Fibroblast of the conjunctiva (primary cell): ENCODE measurements around the gene DCDC2.
A peak's percentile ranks its signal among the peaks of the same experiment; 100 is the strongest.
"Not testable (repeated sequence)": the region's sequence is repeated elsewhere in the genome, so short reads cannot be mapped to it uniquely, and the experiment has no call there.

Experiments
- DNase-seq: peaks from one replicate; pipeline ENCODE4 v3.0.0-alpha.2; 2010; ENCODE audit warnings: low read depth

Gene DCDC2

GRCh38 chr6:24378473-24379097, 20.7 kb upstream of the DCDC2 start:
- DNase-seq: no peak

GRCh38 chr6:24376871-24377270, 19.0 kb upstream of the DCDC2 start:
- no peak for DNase-seq

DNA sequence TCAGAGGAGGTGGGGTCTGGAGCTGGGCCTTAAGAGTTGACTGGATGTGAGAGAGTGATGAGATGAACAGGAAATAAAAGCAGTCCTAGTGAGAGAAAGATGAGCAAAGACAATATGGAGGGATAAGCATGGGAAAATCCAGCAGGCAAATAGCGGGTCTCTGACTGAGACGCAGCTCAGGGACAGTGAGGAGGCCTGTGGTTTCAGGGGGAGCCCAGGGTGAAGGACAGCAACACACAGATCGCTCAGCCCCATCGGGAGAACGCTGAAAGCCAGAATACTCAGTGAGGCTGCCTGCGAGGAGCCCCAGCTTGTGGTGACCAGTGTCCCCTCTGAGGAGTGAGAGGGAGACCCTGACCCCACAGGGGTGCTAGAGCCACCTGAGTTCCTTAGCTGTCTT, 16.8 kb upstream of the DCDC2 start:
- DNase-seq: no peak

DNA sequence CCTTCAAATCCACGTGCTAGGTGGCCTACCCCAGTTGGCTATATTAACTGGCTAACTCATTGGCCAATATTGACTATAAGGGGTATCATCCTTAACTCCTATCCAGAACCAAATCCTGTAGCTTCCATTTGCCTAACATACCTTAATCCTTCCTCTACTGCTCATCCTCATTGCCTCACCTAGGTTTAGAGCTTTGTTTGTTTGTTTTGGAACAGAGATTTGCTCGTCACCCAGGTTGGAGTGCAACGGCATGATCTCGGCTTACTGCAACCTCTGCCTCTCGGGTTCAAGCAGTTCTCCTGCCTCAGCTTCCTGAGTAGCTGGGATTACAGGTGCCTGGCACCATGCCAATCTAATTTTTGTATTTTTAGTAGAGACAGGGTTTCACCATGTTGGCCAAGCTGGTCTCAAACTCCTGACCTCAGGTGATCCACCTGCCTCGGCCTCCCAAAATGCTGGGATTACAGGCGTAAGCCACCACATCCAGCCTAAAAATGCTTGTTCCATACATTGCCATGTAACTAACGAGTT, 7.3 kb upstream of the DCDC2 start:
- not testable (repeated sequence) for DNase-seq

DNA sequence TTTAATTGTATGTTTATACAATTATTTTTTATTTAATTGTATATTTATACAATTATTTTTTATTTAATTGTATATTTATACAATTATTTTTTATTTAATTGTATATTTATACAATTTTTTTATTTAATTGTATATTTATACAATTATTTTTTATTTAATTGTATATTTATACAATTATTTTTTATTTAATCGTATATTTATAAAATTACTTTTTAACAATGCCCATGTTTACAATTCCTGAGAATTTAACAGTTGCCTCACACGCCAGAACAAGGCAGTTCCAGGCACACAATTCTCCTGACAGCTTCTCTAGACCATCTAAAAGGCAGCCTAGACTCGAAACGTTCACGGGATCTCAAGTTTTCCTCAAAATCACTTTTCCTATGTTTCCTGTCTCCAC, 4.5 kb upstream of the DCDC2 start:
- DNase-seq: not testable (repeated sequence)

DNA sequence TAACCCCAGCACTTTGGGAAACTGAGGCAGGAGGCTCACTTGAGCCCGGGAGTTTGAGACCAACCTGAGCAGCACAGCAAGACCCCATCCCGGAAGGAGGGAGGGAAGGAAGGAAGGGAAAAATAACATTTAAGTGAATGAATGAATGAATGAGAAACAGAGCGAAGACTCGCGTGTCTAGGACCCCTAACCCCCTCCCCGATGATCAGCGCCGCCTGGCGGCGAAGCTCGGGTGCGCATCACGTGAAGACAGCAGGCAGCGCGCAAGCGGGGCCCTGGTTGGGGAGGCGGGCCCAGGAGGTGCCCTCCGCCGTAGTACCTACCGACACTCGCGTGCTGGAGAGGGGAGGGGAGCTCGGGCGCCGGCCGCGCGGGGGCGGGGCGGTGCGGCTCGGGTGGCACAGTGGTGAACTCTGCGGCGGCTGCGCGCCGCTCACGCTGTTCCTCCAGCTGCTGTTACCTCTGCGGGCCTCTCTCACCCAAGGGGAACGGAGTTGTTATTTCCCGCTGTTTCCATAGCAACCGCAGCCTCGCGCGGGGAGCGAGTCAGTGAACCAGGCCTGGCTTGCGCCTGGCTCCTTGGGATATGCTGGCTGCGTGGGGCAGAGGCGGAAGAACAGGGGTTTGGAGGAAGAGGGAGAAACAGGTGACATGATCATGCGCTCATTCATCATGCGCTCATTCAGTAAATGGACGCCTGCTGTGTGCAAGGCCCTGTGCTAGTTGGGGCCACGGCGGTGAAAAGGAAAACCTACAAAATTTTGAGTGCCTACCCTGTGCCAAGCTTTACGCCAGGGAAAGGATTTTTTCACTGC, 2.0 kb upstream of the DCDC2 start:
- DNase-seq: peak; percentile 29

- no peak for DNase-seq
Measured at GRCh38 chr6:24358219-24358821, 461 bp upstream of the DCDC2 start.

GRCh38 chr6:24356310-24356973, 1.4 kb downstream of the DCDC2 start:
- no peak for DNase-seq

GRCh38 chr6:24355393-24355792, 2.5 kb downstream of the DCDC2 start:
- DNase-seq: no peak

DNA sequence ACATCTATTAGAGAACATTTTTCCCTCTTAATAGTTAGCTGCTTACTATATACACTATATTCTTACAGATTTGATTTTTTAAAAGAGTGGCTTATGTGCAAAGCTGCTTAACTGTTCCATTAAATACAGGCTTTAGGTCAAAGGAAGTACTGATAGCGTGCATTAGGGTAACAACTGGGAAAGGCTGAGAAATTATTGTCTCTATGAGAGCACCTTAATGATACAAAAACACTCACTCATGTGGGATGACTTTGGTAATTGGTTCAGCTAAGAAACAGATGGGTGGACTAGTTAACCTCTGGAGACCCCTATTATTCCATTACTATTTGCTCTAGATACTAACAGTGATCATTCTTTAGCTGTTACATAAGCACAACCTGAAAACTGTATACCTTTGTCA, 4.0 kb downstream of the DCDC2 start:
- no peak for DNase-seq

DNA sequence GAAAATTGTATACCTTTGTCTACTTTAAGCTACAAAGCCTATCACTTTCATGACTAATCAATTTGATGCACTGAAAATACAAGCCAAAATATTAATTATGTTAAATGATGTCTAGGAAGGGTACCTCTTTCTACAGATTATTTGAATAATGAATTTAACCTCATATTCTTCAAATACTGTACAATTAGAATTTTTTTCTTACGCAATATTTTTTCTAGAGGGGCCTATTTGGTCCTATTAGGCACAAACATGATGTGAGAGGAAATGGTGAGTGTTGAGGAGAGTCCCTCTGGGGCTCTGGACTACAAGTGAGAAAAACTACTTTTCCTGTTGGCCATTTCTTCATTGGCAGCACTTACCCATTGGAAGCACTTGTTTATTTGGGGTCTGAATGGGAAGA, 5.4 kb downstream of the DCDC2 start:
- no peak for DNase-seq

DNA sequence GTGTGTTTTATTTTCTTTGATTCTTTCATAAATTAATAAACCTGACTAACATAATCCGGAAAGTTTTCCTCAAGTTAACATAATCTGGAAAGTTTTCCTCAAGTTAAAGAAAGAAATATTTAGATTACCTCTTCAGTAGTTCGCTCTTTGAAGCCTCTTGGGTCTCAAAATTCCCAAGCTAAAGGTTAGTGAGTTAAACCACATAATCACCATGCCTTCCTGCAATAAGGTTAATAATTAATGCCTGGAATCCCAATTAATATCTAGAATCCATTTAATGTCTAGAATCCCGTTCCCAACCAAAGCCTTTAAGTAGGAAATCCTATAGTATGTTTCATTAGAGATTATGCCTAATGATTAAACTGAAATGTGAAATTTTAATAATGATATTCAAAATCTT, 12.9 kb downstream of the DCDC2 start:
- DNase-seq: no peak

DNA sequence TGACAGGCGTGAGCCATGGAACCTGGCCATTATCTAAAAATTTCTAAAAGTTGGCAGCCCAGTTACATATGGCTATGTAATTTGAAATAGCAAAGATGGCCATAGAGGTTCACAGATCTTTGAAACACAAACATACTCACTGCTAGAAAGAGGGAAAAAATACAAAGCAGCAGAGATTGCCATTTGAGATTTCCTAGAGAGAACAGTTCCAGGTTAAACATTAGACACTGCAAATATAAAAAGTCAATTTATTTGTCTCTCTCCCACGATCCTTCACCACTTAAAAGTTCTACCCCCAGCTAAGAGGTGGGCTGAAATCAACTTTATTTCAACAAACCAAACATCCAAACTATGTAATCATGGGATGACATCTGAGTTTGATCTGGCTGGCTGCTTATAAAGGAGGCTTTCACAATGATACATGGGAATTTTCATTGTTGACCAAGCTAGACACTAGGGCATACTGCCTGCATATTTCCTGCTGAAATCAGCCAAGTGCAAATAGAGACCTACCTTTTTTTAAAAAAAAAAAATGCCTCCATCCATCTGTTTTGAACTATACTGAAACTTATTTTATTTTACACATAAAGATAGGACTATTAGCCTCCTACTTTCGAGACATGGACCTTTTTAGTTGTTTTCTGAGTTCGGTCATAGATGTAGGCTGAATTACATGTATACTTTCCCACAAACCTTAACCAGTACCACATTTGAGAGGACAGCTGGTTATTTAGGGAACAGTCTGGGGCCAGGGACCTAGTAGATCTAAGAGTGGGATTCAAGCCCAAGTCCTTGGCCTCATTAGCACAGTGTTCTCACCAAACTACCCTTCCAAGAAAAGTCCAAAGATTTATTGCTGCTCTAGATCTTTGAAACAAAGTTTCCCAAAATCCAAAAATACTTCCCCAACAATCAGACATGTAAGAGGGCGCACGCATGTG, 16.6 kb downstream of the DCDC2 start:
- DNase-seq: no peak

DNA sequence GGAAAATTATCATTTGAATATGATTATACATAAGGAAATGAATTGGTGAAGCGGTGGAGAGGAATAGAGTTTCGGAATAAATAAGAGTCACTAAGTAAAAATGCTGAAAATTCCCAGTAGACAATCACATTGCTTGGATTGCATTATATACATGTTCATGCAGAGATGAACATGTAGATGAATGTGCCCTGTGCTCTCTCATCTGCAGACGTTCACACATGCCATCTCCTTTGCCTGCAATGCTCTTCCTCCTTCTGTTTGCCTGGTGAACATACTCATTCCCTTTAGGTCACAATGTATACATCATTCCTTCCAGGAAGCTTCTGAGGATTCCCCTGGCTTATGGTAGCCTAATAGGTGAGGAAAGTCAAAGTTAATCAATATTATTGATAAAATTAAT, 17.9 kb downstream of the DCDC2 start:
- no peak for DNase-seq

DNA sequence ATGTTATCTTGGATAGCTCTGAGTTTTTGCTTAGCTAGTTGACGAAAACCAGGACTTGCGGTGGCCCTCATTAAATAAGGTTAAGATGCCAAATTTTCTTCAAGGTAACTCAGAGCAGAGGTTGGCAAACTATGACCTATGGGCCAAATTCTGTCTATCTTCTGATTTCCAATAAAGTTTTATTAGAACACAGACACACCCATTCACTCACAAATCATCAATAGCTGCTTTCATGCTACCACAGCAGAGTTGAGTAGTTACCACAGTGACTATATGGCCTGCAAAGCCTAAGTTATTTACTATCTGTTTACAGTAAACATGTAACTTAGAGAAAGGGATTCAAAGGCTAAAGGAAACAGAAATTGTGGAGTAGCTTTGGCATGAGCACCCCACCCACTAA, 23.6 kb downstream of the DCDC2 start:
- DNase-seq: no peak

- DNase-seq: no peak
Measured at GRCh38 chr6:24332317-24332716, 25.5 kb downstream of the DCDC2 start.

DNA sequence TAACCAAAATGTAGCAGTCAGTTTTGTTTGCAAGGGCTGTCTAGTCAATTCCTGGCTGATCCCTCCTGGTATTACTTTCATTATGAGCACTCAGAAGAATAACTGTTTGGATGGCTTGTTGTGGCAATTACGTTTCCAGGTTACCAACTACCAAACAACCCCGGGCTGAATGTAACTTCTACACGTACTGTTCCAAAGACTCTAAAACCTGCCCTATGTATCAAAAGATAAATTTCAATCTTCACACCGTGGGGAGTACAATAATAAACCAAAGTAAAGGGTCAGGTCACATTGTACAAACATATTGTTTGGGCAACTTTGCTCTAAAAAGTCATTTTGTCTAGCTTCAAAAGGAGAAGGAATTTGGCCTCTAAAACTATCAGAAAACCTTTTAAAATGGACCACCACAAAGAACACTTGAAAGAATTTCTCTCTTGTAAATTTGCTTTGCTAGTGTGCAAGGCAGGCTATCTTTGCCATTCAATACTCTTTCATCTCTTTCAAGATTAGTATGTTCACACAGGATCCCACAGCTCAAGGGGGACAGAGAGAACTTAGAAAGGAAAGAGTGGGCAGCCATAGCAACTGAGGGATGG, 27.6 kb downstream of the DCDC2 start:
- no peak for DNase-seq

GRCh38 chr6:24329451-24329850, 28.4 kb downstream of the DCDC2 start:
- no peak for DNase-seq

- DNase-seq: no peak
Measured at GRCh38 chr6:24329022-24329421, 28.8 kb downstream of the DCDC2 start.

- no peak for DNase-seq
Measured at GRCh38 chr6:24327756-24328155, 30.1 kb downstream of the DCDC2 start.

DNA sequence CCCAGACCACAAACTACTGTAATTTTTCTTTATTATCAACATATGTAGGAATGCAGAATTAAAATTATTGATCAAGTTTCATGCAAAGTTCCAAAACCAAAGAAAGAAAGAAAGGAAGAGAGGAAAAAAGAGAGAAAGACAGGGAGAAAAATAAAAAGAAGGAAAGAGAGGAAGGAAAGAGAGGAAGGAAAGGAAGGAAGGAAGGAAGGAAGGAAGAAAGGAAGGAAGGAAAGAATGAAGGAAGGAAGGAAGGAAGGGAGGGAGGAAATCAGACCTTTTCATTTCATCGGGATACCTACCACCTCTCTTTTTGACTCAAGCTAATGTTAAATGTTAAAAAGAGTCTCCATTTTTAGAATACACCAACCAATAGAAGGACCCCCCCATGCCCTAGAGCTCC, 31.9 kb downstream of the DCDC2 start:
- no peak for DNase-seq
